Testis (tissue), 2 donors: ENCODE results near the gene INO80.

Source experiments
- CTCF ChIP-seq, 3 experiments: fragments of 450-650 bp in 2 of 3; fragments of 200-600 bp in 1 of 3; sonication (generic) in 1 of 3; IDR thresholded peaks; one replicate each; pipeline ENCODE4 v1.5.1; 2016 to 2019; ENCODE audit warnings: antibody characterized with exemption in 3 of 3, mild to moderate bottlenecking in 2 of 3, moderate library complexity in 1 of 3
- POLR2A ChIP-seq: fragments of 450-650 bp; IDR thresholded peaks from one replicate; pipeline ENCODE4 v1.6.1; 2017; ENCODE audit warnings: antibody characterized with exemption, mild to moderate bottlenecking, moderate library complexity

GRCh38 chr15:41019174-41019573, 96.9 kb downstream of the INO80 start:
- no peak for TF ChIP-seq CTCF (IDR thresholded peaks at IDR 0.05)
- TF ChIP-seq POLR2A, result no peak
